Stimulated activated CD8-positive, alpha-beta memory T cell treated with anti-CD3 and anti-CD28 coated beads, Interleukin-2, amount 100 ng/mL, for 48 hours (primary cell): ENCODE measurements around the gene PRDM12.

Source experiments
- DNase-seq, 2 donors: peaks; one replicate each; pipeline ENCODE4 v3.0.0-alpha.2; 2020; ENCODE audit warnings: low read depth in 2 of 2

PRDM12 gene

DNA sequence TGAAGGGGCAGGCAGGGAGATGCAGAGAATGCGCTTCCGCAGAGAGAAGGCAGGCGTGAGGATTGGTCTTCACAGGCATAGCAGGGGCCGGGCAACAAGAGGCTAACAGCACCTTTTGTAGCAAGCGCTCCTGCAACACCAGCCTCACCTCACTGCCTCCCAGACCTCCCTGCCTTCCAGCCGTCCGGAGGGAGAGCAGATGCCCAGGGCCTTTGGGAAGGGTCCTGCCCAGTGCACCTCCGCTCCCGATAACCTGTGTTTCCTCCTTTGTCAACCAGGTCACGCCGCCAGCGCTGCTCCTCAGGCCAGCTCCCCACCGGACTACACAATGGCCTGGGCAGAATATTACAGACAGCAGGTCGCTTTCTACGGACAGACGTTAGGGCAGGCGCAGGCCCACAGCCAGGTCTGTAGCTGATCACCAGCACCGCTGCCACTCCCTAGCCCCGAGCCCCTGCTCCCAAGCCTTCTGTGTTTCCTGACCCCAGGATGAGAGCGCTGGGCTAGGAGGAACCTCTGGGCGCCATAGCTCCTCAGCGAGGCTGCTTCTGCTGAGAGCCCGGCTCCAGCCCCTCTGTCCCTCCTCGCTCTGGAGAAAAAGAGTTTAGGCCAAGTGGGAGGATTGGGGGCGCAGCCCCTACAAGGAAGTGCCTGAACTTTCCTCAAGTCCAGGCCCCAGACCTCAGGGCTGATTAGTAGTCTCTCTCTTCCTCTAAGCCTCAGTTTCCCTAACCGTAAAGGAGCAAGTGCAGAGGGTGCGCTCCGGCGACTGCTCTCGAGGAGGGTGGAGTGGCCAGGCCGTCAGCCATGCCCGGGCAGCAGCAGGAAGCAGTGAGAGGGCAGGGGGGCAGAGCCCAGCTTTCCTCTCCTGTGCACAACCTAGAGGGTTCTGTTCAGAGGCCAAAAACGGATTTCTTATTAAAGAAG lies 28.4 kb upstream of the PRDM12 start:
- no peak for DNase-seq

DNA sequence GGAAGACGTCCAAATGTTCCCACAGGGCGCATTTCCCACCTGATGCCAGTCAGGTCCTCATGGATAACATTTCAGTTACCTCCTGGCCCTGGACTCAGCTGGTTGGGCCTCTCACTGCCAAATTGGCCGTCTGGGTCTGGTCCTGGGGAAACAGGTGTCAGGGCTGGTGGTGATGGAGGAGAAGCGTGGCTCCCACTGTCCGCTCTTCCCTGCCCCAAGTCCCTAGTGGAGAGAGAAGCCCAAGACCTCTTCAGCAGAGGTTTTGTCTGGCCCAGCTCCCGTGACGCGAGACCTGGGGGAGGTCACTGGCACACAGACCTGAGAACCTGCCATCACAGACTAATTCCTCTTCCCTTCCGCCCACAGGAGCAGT lies 27.8 kb upstream of the PRDM12 start:
- no peak for DNase-seq

DNA sequence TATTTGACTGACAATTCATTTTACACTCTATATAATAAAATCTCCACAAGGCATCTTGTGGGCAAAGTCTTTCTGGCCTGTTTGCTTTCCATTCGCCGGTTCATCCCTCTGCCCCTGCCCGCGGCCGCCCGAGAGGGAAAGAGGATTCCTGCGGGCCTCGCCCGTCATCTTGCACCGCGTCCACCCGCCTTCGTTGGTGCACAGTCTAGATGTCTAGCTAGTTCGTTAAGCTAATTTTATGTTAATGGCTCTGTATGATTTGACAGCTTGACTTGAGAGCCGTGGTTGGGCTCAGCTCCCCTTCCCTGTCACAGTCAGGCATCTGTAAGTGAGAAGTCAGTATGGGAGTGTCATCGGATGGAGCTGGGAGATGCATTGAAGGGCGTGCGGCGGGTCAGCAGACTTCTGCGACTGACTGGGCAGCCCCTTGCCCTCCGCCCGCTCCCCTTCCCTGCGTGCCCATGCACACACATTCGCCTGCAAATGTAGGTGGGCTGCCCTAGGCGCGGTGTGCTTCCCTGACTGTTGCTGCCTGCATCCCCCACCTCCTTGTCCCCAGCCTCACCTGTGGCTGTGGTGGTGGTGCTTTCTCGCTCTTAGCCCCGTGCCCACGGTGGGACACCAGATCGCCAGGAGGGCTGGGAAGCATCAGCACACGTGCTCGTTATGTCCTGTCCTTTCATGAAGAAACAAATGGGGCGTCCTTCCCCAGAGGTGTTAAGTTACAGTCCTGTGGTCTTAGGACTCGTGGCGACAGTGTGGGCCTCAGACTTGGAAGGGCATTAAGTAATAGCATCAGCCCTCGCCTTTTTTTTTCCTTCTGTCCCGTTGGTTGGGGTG lies 25.9 kb upstream of the PRDM12 start:
- no peak for DNase-seq

DNA sequence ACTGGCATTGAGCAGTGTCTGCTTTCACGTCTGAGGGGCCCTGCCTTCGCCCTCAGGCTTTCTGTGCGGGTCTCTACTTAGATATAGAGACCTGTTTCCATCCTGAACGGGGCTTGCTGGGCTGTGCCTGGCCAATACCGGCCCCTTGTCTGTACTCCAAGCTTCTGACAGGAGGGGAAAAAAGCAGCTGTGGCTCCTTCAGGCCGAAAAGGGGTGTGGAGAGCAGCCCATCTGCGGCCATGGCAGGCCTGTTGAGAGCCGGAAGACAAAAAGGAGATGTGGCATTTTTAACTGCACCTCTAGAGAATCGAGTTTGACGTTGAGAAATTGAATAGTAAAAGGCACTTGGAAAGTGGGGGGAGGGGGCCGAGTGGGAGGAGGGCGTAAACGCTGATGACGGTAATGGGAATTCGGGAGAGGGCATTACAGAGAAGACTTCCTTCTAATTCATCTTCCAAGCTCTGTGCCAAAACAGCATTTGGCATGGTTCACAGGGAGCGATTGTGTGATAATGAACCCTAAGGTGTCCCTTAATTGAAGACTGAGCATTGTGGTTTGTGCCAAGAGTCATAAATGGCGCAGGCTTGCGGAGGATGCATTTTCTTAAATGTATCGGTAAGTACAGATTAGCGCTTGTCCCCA lies 25.1 kb upstream of the PRDM12 start:
- DNase-seq, result no peak

DNA sequence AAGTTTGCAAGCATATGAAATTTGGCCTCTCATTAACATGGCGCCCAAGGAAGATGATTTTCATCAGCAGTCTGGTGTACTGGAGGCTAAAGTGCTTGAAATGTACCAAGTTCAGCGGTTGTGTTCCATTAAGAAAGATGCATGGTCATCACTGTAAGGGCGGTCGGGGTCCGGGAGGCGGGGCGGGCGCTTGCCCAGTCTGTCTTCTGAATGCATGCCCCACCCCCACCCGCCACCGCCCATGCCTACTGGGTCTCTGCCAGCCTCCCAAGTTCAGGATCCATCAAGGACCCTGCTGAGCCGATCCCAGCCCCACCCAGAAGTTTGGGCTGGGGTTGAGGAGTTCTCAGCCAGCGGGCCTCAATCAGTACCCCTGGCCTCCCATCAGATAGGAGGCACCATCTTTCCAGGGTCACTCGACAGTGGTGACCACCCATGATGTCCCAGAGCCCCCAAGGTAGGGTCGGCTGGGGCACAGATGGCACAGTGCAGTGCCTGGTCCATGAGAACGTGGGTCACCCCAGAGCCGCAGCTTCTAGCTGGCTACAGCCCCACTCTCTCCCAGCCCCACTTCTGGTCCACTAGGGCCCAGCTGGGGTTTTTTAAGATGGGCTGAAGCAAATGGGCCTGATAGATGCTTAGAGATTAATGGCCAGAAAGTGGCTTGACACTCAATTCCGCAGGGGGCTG lies 24.4 kb upstream of the PRDM12 start:
- DNase-seq, result no peak

DNA sequence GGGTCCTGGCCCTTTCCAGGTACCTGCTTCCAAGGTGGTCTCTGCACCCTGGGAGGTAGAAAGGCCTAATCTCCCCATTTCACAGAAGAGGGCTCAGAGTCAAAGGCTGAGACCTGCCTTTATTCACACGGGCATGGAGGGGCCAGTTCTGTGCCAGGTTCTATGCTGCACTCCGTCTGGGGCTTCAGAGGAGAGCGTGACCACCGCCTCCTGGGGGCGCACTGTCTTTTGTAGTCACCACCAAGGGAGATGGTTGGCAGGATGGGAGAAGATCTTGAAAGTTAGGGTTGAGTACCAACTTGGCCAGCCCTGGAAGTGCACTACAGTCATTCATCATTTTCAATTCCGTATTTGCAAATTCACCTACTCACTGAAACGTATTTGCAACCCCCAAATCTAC lies 23.7 kb upstream of the PRDM12 start:
- no peak for DNase-seq

DNA sequence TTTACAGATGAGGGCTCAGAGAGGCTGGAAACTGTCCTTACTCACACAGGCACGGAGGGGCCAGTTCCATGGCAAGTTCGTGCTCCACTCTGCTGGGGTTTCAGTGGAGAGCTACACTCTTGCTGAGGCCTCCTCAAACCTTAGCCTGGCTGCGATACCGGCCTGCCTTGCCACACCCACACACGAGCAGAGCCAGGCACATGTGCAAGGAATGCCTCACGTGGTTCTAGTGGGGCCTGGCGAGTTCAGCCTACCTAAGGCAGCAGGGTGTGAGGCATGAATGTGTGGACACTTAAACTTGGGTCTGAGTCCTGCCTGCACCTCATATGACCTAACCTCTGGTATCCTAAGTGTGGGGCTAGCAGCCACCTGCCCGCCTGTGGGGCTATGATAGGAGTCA lies 21.5 kb upstream of the PRDM12 start:
- DNase-seq, result no peak

DNA sequence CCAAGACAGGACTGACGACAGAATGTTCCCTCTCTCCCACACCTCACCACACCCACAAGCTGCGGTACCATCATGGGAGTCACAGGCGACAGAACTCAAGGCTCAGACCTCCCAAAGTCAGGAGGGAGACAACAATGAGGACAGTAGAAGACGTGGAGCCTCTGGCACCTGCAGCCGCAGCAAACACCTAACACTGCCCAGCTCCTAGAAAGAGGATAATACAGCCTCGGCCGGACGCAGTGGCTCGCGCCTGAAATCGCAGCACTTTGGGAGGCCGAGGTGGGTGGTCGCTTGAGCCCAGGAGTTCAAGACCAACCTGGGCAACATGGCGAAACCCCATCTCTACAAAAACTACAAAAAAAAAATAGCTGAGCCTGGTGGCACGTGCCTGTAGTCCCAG lies 13.2 kb upstream of the PRDM12 start:
- no peak for DNase-seq

DNA sequence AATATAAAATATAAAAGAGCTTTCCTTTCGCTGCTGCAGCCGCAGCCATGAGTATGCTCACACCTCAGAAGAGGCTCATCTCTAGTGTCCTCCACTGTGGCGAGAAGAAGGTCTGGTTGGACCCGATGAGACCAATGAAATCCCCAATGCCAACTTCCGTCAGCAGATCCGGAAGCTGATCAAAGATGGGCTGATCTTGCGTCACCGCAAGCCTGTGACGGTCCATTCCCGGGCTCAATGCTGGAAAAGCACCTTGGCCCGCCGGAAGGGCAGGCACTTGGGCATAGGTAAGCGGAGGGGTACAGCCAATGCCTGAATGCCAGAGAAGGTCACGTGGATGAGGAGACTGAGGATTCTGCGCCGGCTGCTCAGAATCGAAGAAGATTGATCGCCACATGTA lies 12.6 kb upstream of the PRDM12 start:
- no peak for DNase-seq

DNA sequence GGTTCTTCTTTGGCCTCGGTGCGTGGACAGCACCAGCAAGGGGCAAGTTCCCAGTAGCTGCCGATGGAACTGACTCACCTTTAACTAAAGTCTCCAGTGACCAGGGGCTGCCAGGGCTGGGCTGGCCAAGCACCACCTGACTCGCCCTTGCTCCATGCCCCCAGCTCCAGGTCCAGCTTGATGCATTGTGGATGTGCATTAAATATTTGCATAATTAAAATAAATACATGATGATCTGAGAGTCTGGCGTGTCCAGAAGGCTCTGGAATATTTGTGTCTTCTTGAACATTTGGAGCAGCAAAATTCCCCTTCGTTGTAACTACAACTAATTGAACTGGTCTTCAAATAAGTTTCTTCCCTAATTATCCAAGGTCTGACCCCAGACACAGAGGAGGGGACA lies 9.5 kb upstream of the PRDM12 start:
- DNase-seq, result no peak

DNA sequence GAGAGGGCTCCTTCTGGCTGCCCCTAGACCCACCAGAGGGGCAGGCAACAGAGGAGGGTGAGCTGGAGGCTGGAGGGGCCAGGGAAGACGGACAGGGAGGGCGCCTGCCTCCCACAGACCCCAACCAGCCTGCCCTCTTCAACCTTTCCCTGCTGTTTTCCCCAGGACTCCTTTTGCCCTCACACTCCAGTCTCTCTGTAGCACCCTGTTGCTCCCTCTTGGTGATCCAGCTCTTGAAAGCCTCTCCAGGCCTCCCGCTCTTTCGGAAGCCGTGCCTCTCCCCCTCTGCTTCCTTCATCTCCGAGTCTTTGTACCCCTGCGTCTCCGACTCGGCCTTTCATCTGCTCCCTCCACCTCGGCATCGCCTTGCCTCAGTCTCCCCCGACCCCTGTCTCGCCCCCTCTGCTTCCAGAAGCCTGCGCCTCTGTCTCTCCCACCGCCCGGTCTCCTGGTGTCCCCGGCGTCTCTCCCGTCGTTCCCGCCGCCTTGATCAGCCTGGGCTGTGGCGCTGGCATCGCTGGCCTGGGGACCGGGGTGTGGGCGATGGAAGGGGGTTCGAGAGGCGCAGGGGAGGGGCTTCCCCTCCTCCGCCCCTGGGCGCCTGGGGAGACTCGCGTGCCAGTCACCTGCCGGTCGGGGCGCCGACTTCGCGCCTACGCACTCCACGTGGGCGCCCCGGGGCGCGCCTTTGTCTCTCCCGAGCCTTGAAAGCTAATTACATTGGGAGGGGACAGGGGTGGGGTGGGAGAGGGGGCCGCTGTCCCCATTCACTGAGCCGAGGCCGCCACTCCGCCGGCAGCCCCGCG lies 5.3 kb upstream of the PRDM12 start:
- DNase-seq, result no peak

DNA sequence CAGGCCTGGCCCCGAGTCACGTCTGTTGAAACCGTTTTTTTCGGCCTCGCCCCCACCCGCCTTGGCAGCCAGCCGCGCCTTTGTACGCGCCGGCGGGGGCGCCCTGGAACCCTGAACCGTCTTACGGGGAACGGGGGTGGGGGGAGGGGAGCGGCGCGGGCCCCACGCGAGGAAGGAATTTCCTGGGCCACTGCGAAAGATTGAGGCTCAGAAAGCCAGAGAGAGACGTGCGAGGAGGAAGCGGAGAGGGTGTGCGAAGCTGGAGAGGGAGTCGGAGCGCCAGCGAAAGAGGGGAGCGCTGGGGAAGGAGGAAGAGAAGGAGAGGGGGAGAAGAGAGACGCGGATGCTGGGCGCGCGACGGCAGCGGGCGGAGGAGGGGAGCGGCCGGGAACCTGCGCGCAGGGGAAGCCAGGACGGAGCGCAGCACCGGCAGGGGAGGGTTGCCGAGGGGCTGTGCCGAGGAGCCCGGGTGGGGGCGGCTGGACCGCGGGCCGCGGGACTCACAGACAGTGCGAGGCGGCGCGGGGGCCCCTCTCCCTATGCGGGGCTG lies 4.6 kb upstream of the PRDM12 start:
- DNase-seq, result no peak

DNA sequence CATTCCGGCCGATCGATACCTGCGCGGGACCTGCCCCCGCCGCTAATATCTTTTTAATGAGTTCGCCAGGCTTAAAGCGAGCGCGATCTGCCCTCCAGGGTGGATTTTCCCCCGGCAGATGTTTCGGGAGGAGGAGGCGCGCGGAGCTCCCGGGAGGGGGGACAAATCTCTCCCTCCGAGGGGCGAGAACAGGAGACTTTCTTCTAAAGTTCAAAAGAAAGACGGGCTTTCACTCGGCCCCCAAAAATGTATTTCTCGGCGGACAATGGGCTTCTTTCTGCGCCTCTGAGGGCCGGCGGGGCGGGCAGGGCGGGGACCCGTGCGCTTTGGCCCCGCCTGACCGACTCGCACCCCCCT lies 4.1 kb upstream of the PRDM12 start:
- no peak for DNase-seq

DNA sequence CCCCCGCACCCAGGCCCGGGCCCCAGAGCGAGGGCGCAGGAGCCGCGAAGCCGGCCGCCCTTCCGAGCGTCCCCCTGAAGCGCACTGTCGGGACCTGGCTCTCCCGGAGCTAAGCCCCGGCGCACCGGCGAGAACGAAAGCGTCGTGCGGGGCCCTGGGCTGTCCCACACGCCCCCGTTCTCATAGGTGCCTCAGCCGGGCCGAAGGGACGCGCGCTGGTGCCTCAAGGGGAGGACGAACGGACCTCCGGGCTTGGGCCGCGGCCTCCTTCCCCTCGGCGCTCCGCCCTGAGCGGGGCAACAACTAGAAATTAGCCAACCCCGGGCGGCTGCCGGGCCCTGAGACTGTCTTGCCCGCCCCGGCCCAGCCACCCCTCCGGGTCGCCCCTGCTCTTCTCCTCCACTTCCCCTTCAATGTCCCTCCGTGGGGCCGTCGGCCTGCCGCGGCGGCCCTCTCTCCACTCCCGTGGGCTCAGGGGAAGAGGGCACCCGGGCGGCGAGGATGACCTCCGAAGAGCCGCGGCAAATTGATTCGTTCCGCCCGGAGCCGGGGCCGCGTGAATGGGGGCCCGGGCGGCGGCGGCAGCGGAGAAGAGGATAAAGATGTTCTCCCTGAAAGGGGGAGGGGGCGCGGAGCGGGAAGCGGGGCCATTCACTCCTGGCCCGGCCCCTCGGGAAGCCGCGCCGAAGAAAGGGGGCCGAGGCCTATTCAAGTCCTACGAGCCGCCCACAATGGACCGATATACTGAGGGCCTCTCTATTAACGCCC lies 3.5 kb upstream of the PRDM12 start:
- no peak for DNase-seq

DNA sequence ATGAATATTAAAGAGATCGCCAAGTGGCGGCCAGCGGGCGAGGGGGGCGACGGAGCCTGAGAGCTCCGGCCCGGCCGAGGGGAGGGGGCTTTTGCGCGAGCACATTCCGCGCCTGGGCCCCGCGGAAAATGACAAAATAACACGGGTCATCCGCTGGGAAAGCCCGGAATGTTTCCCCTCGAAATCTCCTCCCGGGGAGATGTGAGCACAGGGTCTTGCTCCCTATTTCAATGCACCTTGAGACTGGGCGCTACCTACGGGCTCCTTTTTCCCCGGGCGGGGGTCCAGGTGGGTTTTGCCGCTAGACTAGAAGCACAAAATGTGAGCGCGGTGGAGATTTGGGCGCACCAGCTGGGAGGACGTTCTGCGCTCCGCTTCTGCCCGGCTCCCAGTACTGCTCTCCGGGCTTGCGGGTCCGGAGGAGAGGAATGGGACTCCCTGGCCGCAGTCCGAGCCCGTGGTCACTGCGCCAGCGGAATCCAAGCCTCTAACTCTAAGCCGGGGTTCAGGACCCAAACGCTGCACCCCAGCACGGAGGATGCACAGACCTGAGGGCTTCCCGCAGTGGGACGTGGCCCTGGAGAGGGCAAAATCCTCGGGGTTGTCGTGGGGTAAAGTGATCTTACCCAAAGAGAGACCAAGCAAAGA lies 2.8 kb upstream of the PRDM12 start:
- DNase-seq, result no peak

DNA sequence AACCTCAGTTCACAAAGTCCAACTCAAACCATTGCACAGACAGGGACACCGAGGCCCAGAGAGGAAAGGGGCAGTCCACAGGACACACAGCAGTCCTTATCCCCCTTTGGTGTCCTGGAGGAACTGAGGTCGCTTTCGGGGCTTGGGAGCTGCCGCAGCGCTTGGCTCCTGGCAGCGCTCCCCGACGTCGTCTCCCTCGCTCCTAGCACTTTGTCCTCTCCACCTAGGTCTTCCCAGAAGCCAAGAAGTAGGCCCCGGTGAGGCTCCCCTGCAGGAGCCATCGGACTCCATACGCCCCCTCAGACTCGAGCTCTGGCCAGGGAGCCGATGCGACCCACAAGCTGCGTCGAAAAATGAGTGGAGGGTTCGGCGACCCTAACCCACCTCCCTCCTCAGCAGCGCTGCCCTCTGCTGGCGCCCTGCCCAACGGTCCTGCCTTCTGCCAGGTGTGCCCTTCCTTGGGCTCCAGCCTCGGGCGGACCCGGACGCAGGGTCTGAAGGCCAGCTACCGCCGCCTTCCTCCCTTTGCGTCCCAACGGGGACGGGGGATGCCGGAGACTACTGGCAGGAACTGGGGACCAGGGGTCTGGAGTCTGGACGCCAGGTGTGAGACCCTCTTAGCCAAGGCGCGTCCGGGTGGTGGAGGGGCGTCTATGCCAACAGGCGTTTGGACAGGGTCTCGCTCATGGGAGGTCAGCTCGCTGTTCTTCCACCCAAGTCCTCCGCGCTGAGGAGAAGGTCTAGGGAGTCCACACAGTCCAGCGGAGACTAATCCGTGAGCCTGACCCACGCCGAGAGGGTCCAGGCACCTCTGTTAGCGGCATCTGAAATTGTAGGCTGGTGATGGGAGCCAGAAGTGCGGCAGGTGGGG lies 2.1 kb upstream of the PRDM12 start:
- DNase-seq, result no peak

DNA sequence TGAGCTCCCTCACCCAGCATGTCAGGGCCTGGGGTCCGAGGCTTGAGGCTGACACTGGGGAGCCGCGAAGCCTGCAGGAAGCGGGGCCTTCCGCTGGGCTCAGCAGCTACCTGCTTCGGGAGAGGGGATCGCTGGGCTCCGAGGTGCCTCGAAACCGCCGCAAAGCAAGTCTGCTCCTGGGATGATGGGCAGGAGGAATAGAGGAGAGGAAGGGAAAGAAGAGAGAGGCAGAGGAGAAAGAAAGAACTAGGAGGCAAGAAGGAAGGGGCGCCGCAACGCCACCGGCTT lies 1.5 kb upstream of the PRDM12 start:
- DNase-seq, result no peak

DNA sequence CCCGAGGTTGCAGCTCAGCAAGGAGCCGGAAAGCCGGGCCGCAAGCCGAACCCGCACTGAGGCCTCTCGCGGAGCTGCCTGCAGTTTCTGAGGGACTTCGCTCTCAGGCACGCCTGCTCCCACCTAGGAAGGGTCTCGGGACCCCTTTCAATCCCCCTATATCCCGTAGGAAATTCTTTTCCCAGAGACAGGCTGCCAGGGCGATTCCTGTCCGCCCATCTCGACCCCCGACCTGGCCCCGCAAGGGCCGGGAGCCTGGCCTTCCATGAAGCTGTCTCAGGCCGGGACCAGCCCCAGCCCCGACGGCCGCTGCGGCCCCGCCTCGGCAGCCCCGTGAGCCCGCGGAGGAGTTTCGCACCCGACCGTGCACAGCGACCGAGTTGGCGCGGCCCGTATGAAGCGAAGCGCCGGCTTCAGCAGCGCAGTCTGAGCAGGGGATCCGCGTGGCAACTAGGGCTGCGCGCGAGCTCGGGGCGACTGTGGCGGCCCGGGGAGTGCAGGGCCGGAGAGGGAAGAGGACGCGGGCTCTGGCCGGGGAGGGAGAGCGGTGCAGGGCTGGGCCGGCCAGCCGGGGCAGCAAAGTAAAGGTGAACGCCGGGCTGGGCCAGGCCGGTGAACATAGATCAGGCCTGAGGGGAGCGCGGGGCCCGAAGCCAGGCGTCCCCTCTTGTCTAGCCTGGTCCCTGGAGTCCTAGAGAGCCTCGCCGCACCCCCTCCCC lies 977 bp upstream of the PRDM12 start:
- DNase-seq, result no peak

DNA sequence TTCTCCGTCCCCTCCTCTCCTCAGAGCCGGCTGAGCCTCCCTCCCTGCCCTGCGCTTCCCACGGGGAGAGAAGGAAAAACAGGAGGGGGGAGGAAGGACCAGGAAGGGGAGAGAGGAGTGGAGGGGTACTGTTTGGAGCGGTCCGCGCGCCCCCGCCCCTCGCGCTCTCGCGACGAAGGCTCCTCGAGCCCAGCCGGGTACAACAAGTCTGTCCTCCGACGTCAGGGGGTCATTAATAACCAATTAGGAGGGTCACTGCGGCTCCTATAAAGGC lies 480 bp upstream of the PRDM12 start:
- DNase-seq, result no peak
